Chondrocyte (in vitro differentiated cells): Measurements from ENCODE around the gene SLC5A8. TPM values are rescaled to one million over a fixed set of nuclear protein-coding genes. Genes with fewer than 3 reads are reported as not detected.

Experiments
- DNase-seq: peaks from one replicate; pipeline ENCODE4 v3.0.0; 2021; ENCODE audit warnings: mixed read lengths, low spot score
- H3K27ac Mint-ChIP-seq: one replicate; pipeline ENCODE4 v1.8.0; 2021; ENCODE audit warnings: mild to moderate bottlenecking, moderate library complexity, mixed read lengths; ENCODE audit not compliant: unreplicated experiment
- H3K27me3 Mint-ChIP-seq: 2 replicates; pipeline ENCODE4 v1.8.0; 2021; ENCODE audit warnings: low read depth, mixed read lengths
- H3K36me3 Mint-ChIP-seq: 2 replicates; pipeline ENCODE4 v1.8.0; 2021; ENCODE audit warnings: low read depth, mixed read lengths
- H3K4me1 Mint-ChIP-seq: 2 replicates; pipeline ENCODE4 v1.8.0; 2021; ENCODE audit warnings: low read depth, mild to moderate bottlenecking, mixed read lengths
- H3K4me3 Mint-ChIP-seq: one replicate; pipeline ENCODE4 v1.8.0; 2021; ENCODE audit warnings: mild to moderate bottlenecking, moderate library complexity, mixed read lengths; ENCODE audit not compliant: unreplicated experiment
- H3K9me3 Mint-ChIP-seq: 2 replicates; pipeline ENCODE4 v1.8.0; 2021; ENCODE audit warnings: low read depth, mixed read lengths
- total RNA-seq: library from RNA; stranded (reverse); gene quantifications from 3 replicates; pipeline ENCODE4 v1.2.1, GENCODE V29; 2021
- TF ChIP-seq, protein P1 (sequence below): fragments of 200-600 bp; sonication (generic); IDR thresholded peaks from 2 replicates; pipeline ENCODE4 v1.5.0; 2021; ENCODE audit warnings: antibody characterized with exemption, mild to moderate bottlenecking, moderate library complexity

SLC5A8 gene
- total RNA-seq, 1 donor from 2014 or later = not detected

GRCh38 chr12:101127521-101128219, 82.4 kb downstream of the SLC5A8 start:
- no peak for DNase-seq
- peaks cover 8% of the 10 kb centered on the region for H3K9me3 Mint-ChIP-seq
- H3K36me3 Mint-ChIP-seq = peaks cover 2% of the 10 kb centered on the region
- TF ChIP-seq, protein P1, sequence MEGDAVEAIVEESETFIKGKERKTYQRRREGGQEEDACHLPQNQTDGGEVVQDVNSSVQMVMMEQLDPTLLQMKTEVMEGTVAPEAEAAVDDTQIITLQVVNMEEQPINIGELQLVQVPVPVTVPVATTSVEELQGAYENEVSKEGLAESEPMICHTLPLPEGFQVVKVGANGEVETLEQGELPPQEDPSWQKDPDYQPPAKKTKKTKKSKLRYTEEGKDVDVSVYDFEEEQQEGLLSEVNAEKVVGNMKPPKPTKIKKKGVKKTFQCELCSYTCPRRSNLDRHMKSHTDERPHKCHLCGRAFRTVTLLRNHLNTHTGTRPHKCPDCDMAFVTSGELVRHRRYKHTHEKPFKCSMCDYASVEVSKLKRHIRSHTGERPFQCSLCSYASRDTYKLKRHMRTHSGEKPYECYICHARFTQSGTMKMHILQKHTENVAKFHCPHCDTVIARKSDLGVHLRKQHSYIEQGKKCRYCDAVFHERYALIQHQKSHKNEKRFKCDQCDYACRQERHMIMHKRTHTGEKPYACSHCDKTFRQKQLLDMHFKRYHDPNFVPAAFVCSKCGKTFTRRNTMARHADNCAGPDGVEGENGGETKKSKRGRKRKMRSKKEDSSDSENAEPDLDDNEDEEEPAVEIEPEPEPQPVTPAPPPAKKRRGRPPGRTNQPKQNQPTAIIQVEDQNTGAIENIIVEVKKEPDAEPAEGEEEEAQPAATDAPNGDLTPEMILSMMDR = no peak
- H3K4me1 Mint-ChIP-seq = peaks cover 14% of the 10 kb centered on the region
- H3K4me3 Mint-ChIP-seq = no peak overlapping the region
- H3K27ac Mint-ChIP-seq = peak overlapping the region; percentile 82
- no peaks in the 10 kb centered on the region for H3K27me3 Mint-ChIP-seq

GRCh38 chr12:101117842-101118241, 92.2 kb downstream of the SLC5A8 start:
- TF ChIP-seq, protein P1 = no peak
- H3K27me3 Mint-ChIP-seq = no peaks in the 10 kb centered on the region
- H3K27ac Mint-ChIP-seq = no peak overlapping the region
- no peak for DNase-seq
- H3K9me3 Mint-ChIP-seq = peaks cover 13% of the 10 kb centered on the region
- H3K4me1 Mint-ChIP-seq = no peaks in the 10 kb centered on the region
- H3K36me3 Mint-ChIP-seq = no peaks in the 10 kb centered on the region
- no peak overlapping the region for H3K4me3 Mint-ChIP-seq

GRCh38 chr12:101116911-101117310, 93.1 kb downstream of the SLC5A8 start:
- Mint-ChIP-seq H3K4me1 (no peaks in the 10 kb centered on the region), H3K36me3 (no peaks in the 10 kb centered on the region), H3K27me3 (no peaks in the 10 kb centered on the region), H3K4me3 (no peak overlapping the region), H3K27ac (no peak overlapping the region), H3K9me3 (peaks cover 13% of the 10 kb centered on the region)
- TF ChIP-seq, protein P1 = no peak
- no peak for DNase-seq

- Mint-ChIP-seq H3K4me3 (no peak overlapping the region), H3K27me3 (no peaks in the 10 kb centered on the region), H3K4me1 (no peaks in the 10 kb centered on the region), H3K27ac (no peak overlapping the region), H3K9me3 (peaks cover 3% of the 10 kb centered on the region), H3K36me3 (no peaks in the 10 kb centered on the region)
- DNase-seq = no peak
- TF ChIP-seq, protein P1 = no peak
Measured at GRCh38 chr12:101115326-101115725, 94.7 kb downstream of the SLC5A8 start.

- H3K4me1 Mint-ChIP-seq = no peaks in the 10 kb centered on the region
- H3K9me3 Mint-ChIP-seq = peaks cover 6% of the 10 kb centered on the region
- TF ChIP-seq, protein P1 = no peak
- no peak for DNase-seq
- H3K36me3 Mint-ChIP-seq = no peaks in the 10 kb centered on the region
- H3K27ac Mint-ChIP-seq = no peak overlapping the region
- no peaks in the 10 kb centered on the region for H3K27me3 Mint-ChIP-seq
- H3K4me3 Mint-ChIP-seq = no peak overlapping the region
Measured at GRCh38 chr12:101111441-101111840, 98.6 kb downstream of the SLC5A8 start.
